Immature natural killer cell (primary cell): ENCODE measurements around the gene KIF2C. TPM values are rescaled to one million over a fixed set of nuclear protein-coding genes. Genes with fewer than 3 reads are reported as not detected.

ENCODE experiments used
- DNase-seq, 3 donors: peaks; one replicate each; pipeline ENCODE4 v3.0.0; 2022; ENCODE audit warnings: mixed read lengths in 1 of 3
- H3K27ac Mint-ChIP-seq, 6 donors: one replicate each; pipeline ENCODE4 v1.8.0; 2020; ENCODE audit warnings: mixed read lengths in 6 of 6, mild to moderate bottlenecking in 5 of 6, inconsistent platforms in 4 of 6, moderate library complexity in 3 of 6
- H3K27me3 Mint-ChIP-seq, 3 donors: one replicate each; pipeline ENCODE4 v1.8.0; 2020 to 2021; ENCODE audit warnings: low read depth in 3 of 3, mild to moderate bottlenecking in 3 of 3, mixed read lengths in 3 of 3, moderate library complexity in 3 of 3, inconsistent platforms in 1 of 3
- H3K36me3 Mint-ChIP-seq, 3 donors: one replicate each; pipeline ENCODE4 v1.8.0; 2020; ENCODE audit warnings: mixed read lengths in 3 of 3, inconsistent platforms in 2 of 3, mild to moderate bottlenecking in 2 of 3
- H3K4me1 Mint-ChIP-seq, 2 donors: one replicate each; pipeline ENCODE4 v1.8.0; 2020; ENCODE audit warnings: inconsistent platforms in 2 of 2, mild to moderate bottlenecking in 2 of 2, mixed read lengths in 2 of 2, moderate library complexity in 1 of 2
- H3K4me3 Mint-ChIP-seq, 5 donors: one replicate each; pipeline ENCODE4 v1.8.0; 2020; ENCODE audit warnings: mild to moderate bottlenecking in 5 of 5, mixed read lengths in 5 of 5, inconsistent platforms in 3 of 5, moderate library complexity in 3 of 5
- H3K9me3 Mint-ChIP-seq, 6 donors: one replicate each; pipeline ENCODE4 v1.8.0; 2020; ENCODE audit warnings: mild to moderate bottlenecking in 6 of 6, mixed read lengths in 6 of 6, inconsistent platforms in 4 of 6, moderate library complexity in 3 of 6
- polyA plus RNA-seq, 3 donors: library from polyadenylated mRNA; unstranded; fragments of 300-500 nt; fragmentation: Illumina TruSeq; gene quantifications; one replicate each; pipeline ENCODE4 v1.2.3, GENCODE V29; 2021

Gene KIF2C
- polyA plus RNA-seq, 3 donors from 2014 or later, result 0.51 to 1.1 TPM; not detected in 1

DNA sequence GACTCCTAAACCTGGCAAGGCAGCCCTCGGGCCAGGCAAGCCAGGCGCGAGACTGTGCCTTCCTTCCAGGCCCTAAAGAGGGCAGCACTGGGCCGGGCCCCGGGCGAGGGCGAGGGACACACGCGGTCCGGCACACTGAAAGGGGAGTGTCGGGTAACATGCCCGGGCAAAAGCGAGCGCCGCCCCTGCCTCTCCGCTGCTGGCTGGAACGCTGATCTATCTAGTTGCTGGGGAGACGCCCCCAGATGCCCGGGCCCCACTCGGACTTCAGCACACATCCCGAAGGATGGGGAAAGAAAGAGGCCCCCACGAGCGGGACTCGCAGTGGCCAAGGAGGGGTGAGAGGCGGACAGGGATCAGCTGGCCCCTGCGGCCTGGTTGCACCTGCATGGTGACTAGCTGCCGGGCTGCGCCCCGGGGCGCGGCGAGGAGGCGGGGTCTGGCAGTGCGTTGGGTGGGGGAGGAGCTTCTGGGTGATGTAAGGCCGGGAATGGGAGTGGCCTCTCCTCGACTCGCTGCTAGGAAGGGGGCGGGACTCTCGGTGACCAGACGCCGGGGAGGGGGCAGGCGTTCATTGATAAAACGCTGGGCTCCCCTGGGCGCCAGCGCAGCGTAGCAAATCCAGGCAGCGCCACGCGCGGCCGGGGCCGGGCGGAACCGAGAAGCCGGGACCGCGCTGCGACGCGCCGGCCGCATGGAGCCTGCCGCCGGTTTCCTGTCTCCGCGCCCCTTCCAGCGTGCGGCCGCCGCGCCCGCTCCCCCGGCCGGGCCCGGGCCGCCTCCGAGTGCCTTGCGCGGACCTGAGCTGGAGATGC lies 60.3 kb downstream of the KIF2C start, which contains the start of gene PLK3:
Gene PLK3 (plus strand): TSS at position 608 of the 815 bp plus-strand sequence. CDS start 87 bp downstream, at position 695.
- DNase-seq, result peak; percentile 96 to 98 (median 98)
- peak within 1 kb of the TSS; percentile 95 to 99 (median 98) for H3K27ac Mint-ChIP-seq
- H3K27me3 Mint-ChIP-seq, result peaks cover 2 to 7% (median 4%) of the 10 kb centered on the region in 3 donors
- H3K4me3 Mint-ChIP-seq, result peak within 1 kb of the TSS; percentile 96 to 99 (median 98)
- H3K9me3 Mint-ChIP-seq, result no peaks in the 10 kb centered on the region
- peaks cover 22 to 23% of the 10 kb centered on the region in 2 donors for H3K4me1 Mint-ChIP-seq
- no peaks in the 10 kb centered on the region for H3K36me3 Mint-ChIP-seq

DNA sequence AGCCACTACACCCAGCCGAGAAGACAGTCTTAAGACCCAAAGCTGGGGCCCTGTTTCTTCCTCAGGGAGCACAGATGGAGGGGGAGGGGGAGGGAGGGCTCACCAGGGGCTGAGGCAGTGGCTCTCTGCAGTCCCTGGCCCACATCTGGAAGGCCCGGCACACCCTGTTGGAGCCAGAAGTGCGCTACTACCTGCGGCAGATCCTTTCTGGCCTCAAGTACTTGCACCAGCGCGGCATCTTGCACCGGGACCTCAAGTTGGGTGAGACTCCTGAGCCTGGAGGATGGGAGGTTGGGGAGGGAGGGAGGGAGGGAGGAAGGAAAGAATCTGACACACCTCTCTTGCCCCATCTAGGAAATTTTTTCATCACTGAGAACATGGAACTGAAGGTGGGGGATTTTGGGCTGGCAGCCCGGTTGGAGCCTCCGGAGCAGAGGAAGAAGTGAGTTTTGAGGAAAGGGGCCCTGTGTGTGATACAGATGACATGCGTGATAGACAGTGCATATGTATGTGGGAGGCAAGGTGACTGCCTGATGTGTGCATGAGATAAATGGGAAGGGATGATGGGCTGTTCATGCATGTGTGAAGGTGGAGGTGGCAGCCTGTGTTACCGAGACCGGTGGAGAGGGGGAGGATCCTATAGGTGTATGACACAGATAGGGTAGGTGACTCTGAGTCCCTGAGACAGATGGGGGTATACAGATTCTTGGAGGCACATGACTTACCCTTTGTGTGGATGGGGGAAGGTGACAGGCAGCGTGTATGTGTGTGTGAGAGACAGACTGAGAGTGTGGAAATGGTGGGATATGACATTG lies 62.1 kb downstream of the KIF2C start:
- no peak for DNase-seq
- H3K36me3 Mint-ChIP-seq, result peaks cover 0 to 3% (median 0%) of the 10 kb centered on the region in 3 donors
- peaks cover 22 to 23% of the 10 kb centered on the region in 2 donors for H3K4me1 Mint-ChIP-seq
- H3K4me3 Mint-ChIP-seq, result peak overlapping the region; percentile 41 to 81 (median 46)
- H3K9me3 Mint-ChIP-seq, result no peaks in the 10 kb centered on the region
- H3K27me3 Mint-ChIP-seq, result peaks cover 2 to 7% (median 2%) of the 10 kb centered on the region in 3 donors
- peak overlapping the region in 5 of 6 donors; percentile 6 to 66 (median 56) for H3K27ac Mint-ChIP-seq

- H3K4me1 Mint-ChIP-seq, result peaks cover 28 to 30% of the 10 kb centered on the region in 2 donors
- H3K9me3 Mint-ChIP-seq, result no peaks in the 10 kb centered on the region
- H3K36me3 Mint-ChIP-seq, result peaks cover 0 to 3% (median 0%) of the 10 kb centered on the region in 3 donors
- DNase-seq, result no peak
- peak overlapping the region in 3 of 6 donors; percentile 6 to 58 (median 32) for H3K27ac Mint-ChIP-seq
- H3K27me3 Mint-ChIP-seq, result peaks cover 2 to 7% (median 2%) of the 10 kb centered on the region in 3 donors
- peak overlapping the region in 3 of 5 donors; percentile 18 to 46 (median 46) for H3K4me3 Mint-ChIP-seq
Measured at GRCh38 chr1:44802306-44803061, 62.8 kb downstream of the KIF2C start.

GRCh38 chr1:44803062-44803311 lies 63.4 kb downstream of the KIF2C start:
- Mint-ChIP-seq H3K4me3 (no peak overlapping the region), H3K36me3 (peaks cover 0 to 3% (median 0%) of the 10 kb centered on the region in 3 donors), H3K27me3 (peaks cover 2 to 7% (median 2%) of the 10 kb centered on the region in 3 donors), H3K4me1 (peaks cover 33 to 35% of the 10 kb centered on the region in 2 donors), H3K27ac (peak overlapping the region in 2 of 6 donors; percentile 53 to 58), H3K9me3 (no peaks in the 10 kb centered on the region)
- no peak for DNase-seq

DNA sequence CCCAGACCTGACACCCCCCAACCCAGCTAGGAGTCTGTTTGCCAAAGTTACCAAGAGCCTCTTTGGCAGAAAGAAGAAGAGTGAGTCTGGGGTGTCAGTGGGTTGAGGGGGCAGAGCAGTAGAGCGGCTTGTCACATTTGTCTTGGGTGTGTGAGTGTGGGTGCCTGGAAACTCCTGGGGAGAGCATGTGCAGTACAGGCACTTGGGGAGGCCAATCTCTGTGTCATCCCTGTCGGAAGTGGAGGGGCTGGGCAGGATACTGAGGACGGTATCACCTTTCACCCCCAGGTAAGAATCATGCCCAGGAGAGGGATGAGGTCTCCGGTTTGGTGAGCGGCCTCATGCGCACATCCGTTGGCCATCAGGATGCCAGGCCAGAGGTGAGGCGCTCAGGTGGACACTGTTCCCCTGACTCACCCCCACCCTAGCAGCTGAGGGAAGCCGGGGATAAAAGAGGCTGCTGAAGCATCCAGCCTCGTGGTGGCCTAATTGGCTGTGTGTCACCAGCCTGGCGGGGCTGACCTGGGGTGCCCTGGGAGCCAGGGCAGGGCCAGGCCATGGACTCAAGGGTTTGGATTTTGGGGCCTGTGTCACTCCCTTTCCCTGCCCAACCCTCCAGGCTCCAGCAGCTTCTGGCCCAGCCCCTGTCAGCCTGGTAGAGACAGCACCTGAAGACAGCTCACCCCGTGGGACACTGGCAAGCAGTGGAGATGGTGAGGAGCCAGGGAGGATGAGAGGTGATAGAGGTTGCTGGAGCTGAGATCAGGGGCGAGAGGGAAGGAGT lies 63.9 kb downstream of the KIF2C start:
- peaks cover 2 to 7% (median 2%) of the 10 kb centered on the region in 3 donors for H3K27me3 Mint-ChIP-seq
- DNase-seq, result no peak
- peaks cover 31 to 39% of the 10 kb centered on the region in 2 donors for H3K4me1 Mint-ChIP-seq
- H3K4me3 Mint-ChIP-seq, result no peak overlapping the region
- H3K36me3 Mint-ChIP-seq, result peaks cover 0 to 3% (median 0%) of the 10 kb centered on the region in 3 donors
- no peaks in the 10 kb centered on the region for H3K9me3 Mint-ChIP-seq
- H3K27ac Mint-ChIP-seq, result peak overlapping the region in 4 of 6 donors; percentile 17 to 58 (median 42)

DNA sequence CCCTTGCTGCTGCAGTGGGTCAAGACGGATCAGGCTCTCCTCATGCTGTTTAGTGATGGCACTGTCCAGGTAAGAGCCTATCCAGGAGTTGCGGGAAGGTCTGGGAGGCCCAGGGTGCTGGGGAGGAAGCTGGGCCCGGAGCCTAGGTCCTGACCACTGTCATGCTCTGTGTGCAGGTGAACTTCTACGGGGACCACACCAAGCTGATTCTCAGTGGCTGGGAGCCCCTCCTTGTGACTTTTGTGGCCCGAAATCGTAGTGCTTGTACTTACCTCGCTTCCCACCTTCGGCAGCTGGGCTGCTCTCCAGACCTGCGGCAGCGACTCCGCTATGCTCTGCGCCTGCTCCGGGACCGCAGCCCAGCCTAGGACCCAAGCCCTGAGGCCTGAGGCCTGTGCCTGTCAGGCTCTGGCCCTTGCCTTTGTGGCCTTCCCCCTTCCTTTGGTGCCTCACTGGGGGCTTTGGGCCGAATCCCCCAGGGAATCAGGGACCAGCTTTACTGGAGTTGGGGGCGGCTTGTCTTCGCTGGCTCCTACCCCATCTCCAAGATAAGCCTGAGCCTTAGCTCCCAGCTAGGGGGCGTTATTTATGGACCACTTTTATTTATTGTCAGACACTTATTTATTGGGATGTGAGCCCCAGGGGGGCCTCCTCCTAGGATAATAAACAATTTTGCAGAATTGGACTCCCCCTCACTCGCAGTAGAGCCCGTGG lies 65.8 kb downstream of the KIF2C start:
- no peak for DNase-seq
- Mint-ChIP-seq H3K4me1 (peaks cover 32 to 47% of the 10 kb centered on the region in 2 donors), H3K27ac (peak overlapping the region in 2 of 6 donors; percentile 70 to 76), H3K36me3 (peaks cover 0 to 3% (median 0%) of the 10 kb centered on the region in 3 donors), H3K27me3 (peaks cover 0 to 7% (median 5%) of the 10 kb centered on the region in 3 donors), H3K4me3 (no peak overlapping the region), H3K9me3 (no peaks in the 10 kb centered on the region)

GRCh38 chr1:44806025-44806703 lies 66.5 kb downstream of the KIF2C start:
- Mint-ChIP-seq H3K4me1 (peaks cover 38 to 48% of the 10 kb centered on the region in 2 donors), H3K9me3 (no peaks in the 10 kb centered on the region), H3K36me3 (peaks cover 0 to 3% (median 0%) of the 10 kb centered on the region in 3 donors), H3K27ac (peak overlapping the region in 1 of 6 donors; percentile 97), H3K4me3 (no peak overlapping the region), H3K27me3 (peaks cover 0 to 7% (median 5%) of the 10 kb centered on the region in 3 donors)
- no peak for DNase-seq

DNA sequence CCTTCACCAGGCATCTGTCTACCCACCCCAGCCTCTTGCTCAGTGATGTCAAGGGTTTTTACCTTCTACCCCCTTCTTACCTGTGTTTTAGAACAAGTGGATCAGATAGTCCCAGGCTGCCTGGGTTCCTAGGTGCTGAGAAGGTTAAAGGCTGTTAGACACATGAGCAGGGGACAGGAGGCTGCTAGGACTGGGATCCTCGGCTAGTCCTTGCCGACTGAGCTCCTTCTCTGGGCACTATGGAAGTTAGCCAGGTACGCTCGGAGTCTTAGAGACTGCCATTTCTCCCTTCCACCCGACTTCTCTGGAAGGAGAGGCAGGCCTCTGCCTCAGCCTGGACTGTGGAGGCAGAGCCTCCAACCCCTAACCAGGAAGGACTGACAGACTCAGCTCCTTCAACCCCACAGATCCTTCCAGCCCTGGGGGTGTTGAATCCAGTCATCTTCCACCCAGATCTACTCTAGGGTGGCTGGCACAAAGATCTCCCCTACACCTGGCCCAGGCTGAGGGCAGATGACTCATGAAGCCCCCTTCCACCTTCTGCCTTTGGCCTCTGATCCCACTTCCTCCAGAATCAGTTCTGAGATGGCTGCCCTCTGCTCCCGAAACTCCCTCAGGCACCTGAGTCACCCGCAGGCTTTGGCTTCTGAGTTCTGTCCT lies 67.2 kb downstream of the KIF2C start, which contains the start of gene DYNLT4:
Gene DYNLT4 (minus strand): TSS at position 648 of the 660 bp plus-strand sequence. CDS start 683 bp downstream, outside the sequence.
- peak within 1 kb of the TSS in 4 of 5 donors; percentile 17 to 51 (median 42) for H3K4me3 Mint-ChIP-seq
- H3K4me1 Mint-ChIP-seq, result peaks cover 40 to 49% of the 10 kb centered on the region in 2 donors
- peaks cover 0 to 3% (median 0%) of the 10 kb centered on the region in 3 donors for H3K36me3 Mint-ChIP-seq
- H3K27ac Mint-ChIP-seq, result peak within 1 kb of the TSS; percentile 91 to 98 (median 96)
- peaks cover 0 to 7% (median 5%) of the 10 kb centered on the region in 3 donors for H3K27me3 Mint-ChIP-seq
- H3K9me3 Mint-ChIP-seq, result no peaks in the 10 kb centered on the region
- no peak for DNase-seq

GRCh38 chr1:44807364-44808062 lies 67.9 kb downstream of the KIF2C start:
- peak overlapping the region in 4 of 5 donors; percentile 17 to 51 (median 42) for H3K4me3 Mint-ChIP-seq
- H3K27me3 Mint-ChIP-seq, result peaks cover 0 to 7% (median 5%) of the 10 kb centered on the region in 3 donors
- H3K27ac Mint-ChIP-seq, result peak overlapping the region; percentile 91 to 98 (median 96)
- DNase-seq, result peak; percentile 46 to 61 (median 50)
- H3K9me3 Mint-ChIP-seq, result no peaks in the 10 kb centered on the region
- peaks cover 35 to 48% of the 10 kb centered on the region in 2 donors for H3K4me1 Mint-ChIP-seq
- peaks cover 0 to 3% (median 0%) of the 10 kb centered on the region in 3 donors for H3K36me3 Mint-ChIP-seq

DNA sequence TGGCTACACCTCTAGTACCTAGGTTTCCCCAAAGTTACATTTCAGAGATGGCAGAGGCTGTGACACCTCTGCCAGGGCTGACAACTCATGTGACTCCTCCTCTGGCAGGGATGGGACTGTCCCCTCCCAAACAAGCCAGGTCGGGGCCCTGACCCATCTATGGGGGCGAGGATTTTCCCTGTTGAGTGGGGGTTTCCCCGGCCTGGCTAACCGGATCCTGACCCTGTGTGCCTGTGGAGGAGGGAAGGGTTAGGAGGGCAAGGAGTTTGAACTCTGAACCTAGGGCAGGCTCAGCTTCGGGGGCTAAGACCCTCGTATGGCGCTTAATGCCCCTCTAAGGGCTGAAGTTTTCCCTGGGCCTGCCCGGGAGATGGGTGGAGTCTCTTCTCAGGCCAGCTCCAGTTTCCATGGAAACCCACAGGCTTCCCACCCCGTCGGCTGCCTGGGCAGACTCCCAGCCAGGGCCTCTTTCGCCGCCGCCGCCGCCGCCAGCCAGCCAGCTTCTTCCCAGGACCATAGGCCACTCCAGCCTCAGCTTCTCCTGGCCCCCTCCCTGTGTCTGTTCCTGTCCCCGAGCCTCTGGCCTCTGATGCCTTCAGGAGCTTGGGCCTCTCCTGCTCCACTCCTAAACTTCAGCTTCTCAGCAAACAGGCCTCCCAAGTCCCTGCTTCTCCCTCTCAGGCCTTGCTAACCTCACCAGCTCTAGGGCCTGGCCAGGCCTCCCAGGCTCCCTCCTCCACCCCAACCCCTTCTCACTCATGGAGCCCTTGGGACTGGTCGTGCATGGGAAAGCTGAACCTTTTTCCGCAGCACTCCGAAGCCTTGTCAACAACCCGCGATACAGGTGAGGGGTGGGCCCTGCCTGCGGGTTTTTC lies 68.7 kb downstream of the KIF2C start, which contains the start of gene BTBD19:
Gene BTBD19 (plus strand): TSS at position 461 of the 875 bp plus-strand sequence. CDS start 298 bp downstream, at position 759.
- H3K27me3 Mint-ChIP-seq, result peaks cover 0 to 7% (median 3%) of the 10 kb centered on the region in 3 donors

More for the DNA sequence above, 68.7 kb downstream of the KIF2C start, which contains the start of gene BTBD19:
- DNase-seq, result no peak
- peaks cover 35 to 50% of the 10 kb centered on the region in 2 donors for H3K4me1 Mint-ChIP-seq
- H3K9me3 Mint-ChIP-seq, result no peaks in the 10 kb centered on the region
- H3K27ac Mint-ChIP-seq, result peak within 1 kb of the TSS; percentile 91 to 98 (median 96)
- H3K36me3 Mint-ChIP-seq, result peaks cover 0 to 3% (median 0%) of the 10 kb centered on the region in 3 donors
- H3K4me3 Mint-ChIP-seq, result peak within 1 kb of the TSS; percentile 56 to 76 (median 66)
